ENCODE data around the gene HCAR3.
"Not testable (repeated sequence)": the region's sequence is repeated elsewhere in the genome, so short reads cannot be mapped to it uniquely, and the experiment has no call there.

The HCAR3 gene

GRCh38 chr12:122716658-122717057 is at the start of gene HCAR3:
Gene HCAR3, minus strand, starts transcription at chr12:122716811. Its CDS starts 74 bp downstream, at chr12:122716737.
- DNase-seq = not testable (repeated sequence)

- no peak for DNase-seq
Observed at GRCh38 chr12:122757568-122757967, 41.0 kb upstream of the HCAR3 start.

GRCh38 chr12:122754790-122755189 is 38.2 kb upstream of the HCAR3 start:
- no peak for DNase-seq

GRCh38 chr12:122753319-122753650 is 36.7 kb upstream of the HCAR3 start:
- DNase-seq = peak; percentile 11 to 37

- peak; percentile 92 to 94 for DNase-seq
Observed at GRCh38 chr12:122752464-122753318, 36.1 kb upstream of the HCAR3 start, which contains the start of gene DENR. Gene DENR, plus strand, starts transcription at chr12:122752824. Its CDS starts 878 bp downstream, at chr12:122753702.

GRCh38 chr12:122750781-122751515 is 34.3 kb upstream of the HCAR3 start:
- not testable (repeated sequence) for DNase-seq

- no peak for DNase-seq
Observed at GRCh38 chr12:122749569-122750332, 33.1 kb upstream of the HCAR3 start.

- peak; percentile 2 to 35 for DNase-seq
Observed at GRCh38 chr12:122747224-122748135, 30.9 kb upstream of the HCAR3 start.

- DNase-seq = no peak
Observed at GRCh38 chr12:122743895-122744525, 27.4 kb upstream of the HCAR3 start.

GRCh38 chr12:122740351-122740750 is 23.7 kb upstream of the HCAR3 start:
- DNase-seq = no peak

- DNase-seq = no peak
Observed at GRCh38 chr12:122738571-122738970, 22.0 kb upstream of the HCAR3 start.

- no peak for DNase-seq
Observed at GRCh38 chr12:122732611-122733010, 16.0 kb upstream of the HCAR3 start.

- no peak for DNase-seq
Observed at GRCh38 chr12:122732170-122732569, 15.6 kb upstream of the HCAR3 start.

GRCh38 chr12:122730215-122731014 is 13.8 kb upstream of the HCAR3 start, which contains the start of gene HCAR1:
Gene HCAR1, minus strand, starts transcription at chr12:122730844. Its CDS starts 505 bp downstream, at chr12:122730339.
- no peak for DNase-seq

GRCh38 chr12:122729583-122730214 is 13.1 kb upstream of the HCAR3 start:
- DNase-seq = no peak

- DNase-seq = peak; percentile 9 to 49
Observed at GRCh38 chr12:122726080-122726558, 9.5 kb upstream of the HCAR3 start.

- no peak for DNase-seq
Observed at GRCh38 chr12:122725452-122726079, 9.0 kb upstream of the HCAR3 start.

GRCh38 chr12:122724641-122725243 is 8.1 kb upstream of the HCAR3 start:
- no peak for DNase-seq

- no peak for DNase-seq
Observed at GRCh38 chr12:122722387-122722786, 5.8 kb upstream of the HCAR3 start.
